K562 (cell line): ENCODE data around the gene DNAH10. TPM values are rescaled to one million over a fixed set of nuclear protein-coding genes. Genes with fewer than 3 reads are reported as not detected.

ENCODE experiments used
- E2F3 ChIP-seq: fragments of 250-450 bp; sonication (Bioruptor Pico); IDR thresholded peaks from 2 replicates; pipeline ENCODE4 v1.4.0; 2020; ENCODE audit warnings: mild to moderate bottlenecking
- EGR1 ChIP-seq: fragments of 450-650 bp; conservative IDR thresholded peaks from 2 replicates; pipeline ENCODE4 v1.6.1; 2017; ENCODE audit warnings: mild to moderate bottlenecking
- HIVEP1 ChIP-seq: fragments of 250-450 bp; sonication (Bioruptor Pico); IDR thresholded peaks from 2 replicates; pipeline ENCODE4 v1.4.0; 2020; ENCODE audit warnings: mild to moderate bottlenecking
- KDM5B ChIP-seq: fragments of 200-600 bp; sonication (generic); IDR thresholded peaks from 2 replicates; pipeline ENCODE4 v1.6.1; 2012; ENCODE audit warnings: low read depth, mild to moderate bottlenecking, moderate library complexity, low read length, control low read depth, inconsistent platforms; ENCODE audit not compliant: insufficient replicate concordance
- TARDBP ChIP-seq: fragments of 450-650 bp; IDR thresholded peaks from 2 replicates; pipeline ENCODE4 v1.6.1; 2016
- ZFX ChIP-seq: sonication (generic); formaldehyde crosslinking; IDR thresholded peaks from 2 replicates; pipeline ENCODE4 v1.8.0; 2022; ENCODE audit warnings: mild to moderate bottlenecking, missing genetic modification reagents, moderate library complexity
- polyA plus RNA-seq, 8 experiments: library from polyadenylated mRNA; depleted of rRNA in 4 of 8; stranded (reverse) in 5 of 8; unstranded in 3 of 8; fragments of >200 nt; fragmentation: Nextera tagmentation in 2 of 8; fragmentation: Illumina TruSeq in 1 of 8; extraction: Ambion mirVana in 2 of 8; extraction: Trizol in 1 of 8; gene quantifications; 2 replicates each; pipeline versions ENCODE4 v1.2.1 to v1.2.3, GENCODE V29; 2011 to 2014; ENCODE audit warnings: inconsistent platforms in 1 of 8, missing spikeins in 1 of 8
- total RNA-seq, 7 experiments: library from RNA; depleted of rRNA in 6 of 7; stranded (reverse); fragments of >200 nt in 6 of 7; fragmentation: Illumina TruSeq in 2 of 7; extraction: Trizol in 2 of 7; gene quantifications; 2 replicates each; pipeline versions ENCODE4 v1.2.1 to v1.2.3, GENCODE V29; 2011 to 2021; ENCODE audit warnings: low replicate concordance in 1 of 7
- TF ChIP-seq, protein P1 (sequence below), 2 experiments: IDR thresholded peaks; 2 replicates each; pipeline ENCODE4 v1.6.1; 2012; ENCODE audit warnings: improper control_type of control experiment in 2 of 2, low read depth in 2 of 2, low read length in 2 of 2, borderline replicate concordance in 1 of 2
- TF ChIP-seq, protein P2 (sequence below), 2 experiments: fragments of 450-650 bp in 1 of 2; sonication (generic) in 1 of 2; formaldehyde crosslinking in 1 of 2; IDR thresholded peaks; 2 replicates each; pipeline versions ENCODE4 v1.7.1 to v1.9.0; 2016 to 2022; ENCODE audit warnings: inconsistent platforms in 1 of 2, mild to moderate bottlenecking in 1 of 2, missing genetic modification reagents in 1 of 2

DNAH10 gene
- total and polyA plus RNA-seq, 9 of the 15 experiments (the other 6 are each of a cell fraction or from before 2014, with no cell fraction given) = 0.01 to 0.06 (median 0.04) TPM; not detected in 1

DNA sequence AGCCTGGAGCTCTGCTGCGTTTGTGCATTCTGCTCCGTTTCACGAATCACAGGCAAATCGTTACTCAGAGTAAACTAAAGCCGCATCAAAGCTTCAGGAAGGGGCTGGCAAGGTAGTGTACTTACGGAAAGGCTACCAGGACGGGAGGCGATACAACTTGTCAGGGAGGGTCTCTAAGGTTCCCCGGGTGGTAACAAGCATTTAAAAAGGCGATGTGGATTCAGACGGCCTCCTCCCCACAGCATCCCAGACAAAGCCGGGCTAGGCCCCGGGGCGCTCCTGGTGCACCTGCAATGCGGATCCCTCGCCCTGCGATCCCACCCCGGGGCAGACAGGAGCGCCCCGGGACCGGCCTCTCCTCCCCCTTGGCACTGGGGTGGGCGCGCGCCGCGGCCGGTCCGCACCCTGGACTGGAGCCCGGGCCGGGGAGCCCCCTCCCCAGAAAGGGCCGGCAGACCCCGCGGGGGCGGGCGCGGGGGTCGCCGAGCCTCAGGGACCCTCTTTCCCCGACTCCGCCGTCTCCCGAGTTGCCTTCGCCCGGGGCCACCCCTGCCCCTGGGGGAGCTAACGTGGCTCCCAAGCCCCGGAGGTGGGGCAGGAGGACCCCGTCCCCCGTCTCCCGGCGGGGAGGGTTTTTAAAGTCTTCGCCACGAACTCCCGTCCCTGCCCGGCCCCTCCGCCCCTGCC lies 209.8 kb downstream of the DNAH10 start (continued):
- TF ChIP-seq, protein P1, sequence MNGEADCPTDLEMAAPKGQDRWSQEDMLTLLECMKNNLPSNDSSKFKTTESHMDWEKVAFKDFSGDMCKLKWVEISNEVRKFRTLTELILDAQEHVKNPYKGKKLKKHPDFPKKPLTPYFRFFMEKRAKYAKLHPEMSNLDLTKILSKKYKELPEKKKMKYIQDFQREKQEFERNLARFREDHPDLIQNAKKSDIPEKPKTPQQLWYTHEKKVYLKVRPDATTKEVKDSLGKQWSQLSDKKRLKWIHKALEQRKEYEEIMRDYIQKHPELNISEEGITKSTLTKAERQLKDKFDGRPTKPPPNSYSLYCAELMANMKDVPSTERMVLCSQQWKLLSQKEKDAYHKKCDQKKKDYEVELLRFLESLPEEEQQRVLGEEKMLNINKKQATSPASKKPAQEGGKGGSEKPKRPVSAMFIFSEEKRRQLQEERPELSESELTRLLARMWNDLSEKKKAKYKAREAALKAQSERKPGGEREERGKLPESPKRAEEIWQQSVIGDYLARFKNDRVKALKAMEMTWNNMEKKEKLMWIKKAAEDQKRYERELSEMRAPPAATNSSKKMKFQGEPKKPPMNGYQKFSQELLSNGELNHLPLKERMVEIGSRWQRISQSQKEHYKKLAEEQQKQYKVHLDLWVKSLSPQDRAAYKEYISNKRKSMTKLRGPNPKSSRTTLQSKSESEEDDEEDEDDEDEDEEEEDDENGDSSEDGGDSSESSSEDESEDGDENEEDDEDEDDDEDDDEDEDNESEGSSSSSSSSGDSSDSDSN (IDR thresholded peaks at IDR 0.05; ENCODE audit: borderline replicate concordance in 1 of 2, low read depth in 2 of 2, low read length in 2 of 2) = peak; percentile 5 to 42; a peak in 1 of 4 replicates
- TF ChIP-seq KDM5B = peak; percentile 46
- no peak for TF ChIP-seq HIVEP1
- 0 out of 2 replicates have a peak, but pooled peaks have one; percentile 32 for TF ChIP-seq EGR1
- TF ChIP-seq E2F3 = 0 out of 2 replicates have a peak, but pooled peaks have one; percentile 14
- TF ChIP-seq TARDBP = no peak
- TF ChIP-seq, protein P2, sequence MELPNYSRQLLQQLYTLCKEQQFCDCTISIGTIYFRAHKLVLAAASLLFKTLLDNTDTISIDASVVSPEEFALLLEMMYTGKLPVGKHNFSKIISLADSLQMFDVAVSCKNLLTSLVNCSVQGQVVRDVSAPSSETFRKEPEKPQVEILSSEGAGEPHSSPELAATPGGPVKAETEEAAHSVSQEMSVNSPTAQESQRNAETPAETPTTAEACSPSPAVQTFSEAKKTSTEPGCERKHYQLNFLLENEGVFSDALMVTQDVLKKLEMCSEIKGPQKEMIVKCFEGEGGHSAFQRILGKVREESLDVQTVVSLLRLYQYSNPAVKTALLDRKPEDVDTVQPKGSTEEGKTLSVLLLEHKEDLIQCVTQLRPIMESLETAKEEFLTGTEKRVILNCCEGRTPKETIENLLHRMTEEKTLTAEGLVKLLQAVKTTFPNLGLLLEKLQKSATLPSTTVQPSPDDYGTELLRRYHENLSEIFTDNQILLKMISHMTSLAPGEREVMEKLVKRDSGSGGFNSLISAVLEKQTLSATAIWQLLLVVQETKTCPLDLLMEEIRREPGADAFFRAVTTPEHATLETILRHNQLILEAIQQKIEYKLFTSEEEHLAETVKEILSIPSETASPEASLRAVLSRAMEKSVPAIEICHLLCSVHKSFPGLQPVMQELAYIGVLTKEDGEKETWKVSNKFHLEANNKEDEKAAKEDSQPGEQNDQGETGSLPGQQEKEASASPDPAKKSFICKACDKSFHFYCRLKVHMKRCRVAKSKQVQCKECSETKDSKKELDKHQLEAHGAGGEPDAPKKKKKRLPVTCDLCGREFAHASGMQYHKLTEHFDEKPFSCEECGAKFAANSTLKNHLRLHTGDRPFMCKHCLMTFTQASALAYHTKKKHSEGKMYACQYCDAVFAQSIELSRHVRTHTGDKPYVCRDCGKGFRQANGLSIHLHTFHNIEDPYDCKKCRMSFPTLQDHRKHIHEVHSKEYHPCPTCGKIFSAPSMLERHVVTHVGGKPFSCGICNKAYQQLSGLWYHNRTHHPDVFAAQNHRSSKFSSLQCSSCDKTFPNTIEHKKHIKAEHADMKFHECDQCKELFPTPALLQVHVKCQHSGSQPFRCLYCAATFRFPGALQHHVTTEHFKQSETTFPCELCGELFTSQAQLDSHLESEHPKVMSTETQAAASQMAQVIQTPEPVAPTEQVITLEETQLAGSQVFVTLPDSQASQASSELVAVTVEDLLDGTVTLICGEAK (IDR thresholded peaks at IDR 0.05) = 0 out of 2 replicates have a peak, but pooled peaks have one; percentile 13
- TF ChIP-seq, protein P2 (CRISPR knock-in tag; IDR thresholded peaks at IDR 0.05) = no peak
- TF ChIP-seq ZFX (CRISPR knock-in tag) = peak; percentile 73
